A549 (cell line): Measurements from ENCODE around the gene EIF3D. TPM values are rescaled to one million over a fixed set of nuclear protein-coding genes. Genes with fewer than 3 reads are reported as not detected.

Experiments
- CBX2 ChIP-seq: fragments of 200-600 bp; sonication (generic); IDR thresholded peaks from 2 replicates; pipeline ENCODE4 v1.6.1; 2016; ENCODE audit warnings: low read depth, mild to moderate bottlenecking, borderline replicate concordance
- CBX8 ChIP-seq: fragments of 200-600 bp; sonication (generic); IDR thresholded peaks from 2 replicates; pipeline ENCODE4 v1.6.1; 2016
- CHD2 ChIP-seq: fragments of 150-350 bp; IDR thresholded peaks from 2 replicates; pipeline ENCODE4 v1.6.1; 2014; ENCODE audit warnings: low read length; ENCODE audit not compliant: partially characterized antibody
- CHD4 ChIP-seq: fragments of 200-600 bp; sonication (generic); IDR thresholded peaks from 2 replicates; pipeline ENCODE4 v1.6.1; 2016; ENCODE audit warnings: antibody characterized with exemption, mild to moderate bottlenecking, borderline replicate concordance
- EHMT2 ChIP-seq: fragments of 200-600 bp; sonication (generic); IDR thresholded peaks from 2 replicates; pipeline ENCODE4 v1.6.1; 2016; ENCODE audit warnings: antibody characterized with exemption, low read depth, mild to moderate bottlenecking, moderate library complexity
- ESRRA ChIP-seq: fragments of 150-350 bp; IDR thresholded peaks from 2 replicates; pipeline ENCODE4 v1.6.1; 2014; ENCODE audit warnings: mild to moderate bottlenecking, low read length, borderline replicate concordance
- FOSB ChIP-seq: fragments of 250-450 bp; sonication (Bioruptor Pico); IDR thresholded peaks from 2 replicates; pipeline ENCODE4 v1.5.0; 2020; ENCODE audit warnings: mild to moderate bottlenecking, moderate library complexity
- FOSL2 ChIP-seq, 2 experiments: fragments of 450-650 bp in 1 of 2; fragments of >200 bp in 1 of 2; sonication (Bioruptor Twin) in 1 of 2; formaldehyde crosslinking; IDR thresholded peaks; 2 replicates each; pipeline versions ENCODE4 v1.5.0 to v1.6.1; 2016 to 2020; ENCODE audit warnings: mild to moderate bottlenecking in 1 of 2, moderate library complexity in 1 of 2
- FOXS1 ChIP-seq: fragments of 250-450 bp; sonication (Bioruptor Pico); IDR thresholded peaks from 2 replicates; pipeline ENCODE4 v1.5.0; 2020; ENCODE audit warnings: mild to moderate bottlenecking, moderate library complexity
- GATA3 ChIP-seq: IDR thresholded peaks from 2 replicates; pipeline ENCODE4 v1.6.1; 2012; ENCODE audit warnings: borderline replicate concordance
- HDAC2 ChIP-seq: fragments of 200-600 bp; sonication (generic); IDR thresholded peaks from 2 replicates; pipeline ENCODE4 v1.6.1; 2016
- HOXA7 ChIP-seq: fragments of 250-450 bp; sonication (Bioruptor Pico); IDR thresholded peaks from 2 replicates; pipeline ENCODE4 v1.5.0; 2020; ENCODE audit warnings: mild to moderate bottlenecking, moderate library complexity
- HOXB5 ChIP-seq: fragments of 250-450 bp; sonication (Bioruptor Pico); IDR thresholded peaks from 2 replicates; pipeline ENCODE4 v1.5.0; 2020; ENCODE audit warnings: mild to moderate bottlenecking, moderate library complexity
- JUN ChIP-seq, 2 experiments: fragments of >200 bp; sonication (Bioruptor Twin); formaldehyde crosslinking; IDR thresholded peaks; 2 replicates in 1 of 2; 3 replicates in 1 of 2; pipeline ENCODE4 v1.6.1; 2016 to 2017
- JUNB ChIP-seq: fragments of >200 bp; sonication (Bioruptor Twin); formaldehyde crosslinking; IDR thresholded peaks from 2 replicates; pipeline ENCODE4 v1.6.1; 2016
- MAFK ChIP-seq: fragments of 450-650 bp; IDR thresholded peaks from 2 replicates; pipeline ENCODE4 v1.6.1; 2014; ENCODE audit not compliant: partially characterized antibody
- MAZ ChIP-seq: fragments of 150-350 bp; IDR thresholded peaks from 2 replicates; pipeline ENCODE4 v1.6.1; 2014; ENCODE audit warnings: antibody characterized with exemption, low read depth, low read length, borderline replicate concordance
- MYC ChIP-seq: IDR thresholded peaks from 2 replicates; pipeline ENCODE4 v1.6.1; 2012; ENCODE audit warnings: mild to moderate bottlenecking, inconsistent platforms, low read length, improper control_type of control experiment, borderline replicate concordance
- NFE2L2 ChIP-seq: fragments of 150-350 bp; conservative IDR thresholded peaks from 2 replicates; pipeline ENCODE4 v1.6.1; 2014; ENCODE audit warnings: low read length
- NPAS2 ChIP-seq: fragments of 250-450 bp; sonication (Bioruptor Pico); IDR thresholded peaks from 2 replicates; pipeline ENCODE4 v1.8.0; 2022; ENCODE audit warnings: mild to moderate bottlenecking, moderate library complexity, borderline replicate concordance
- POLR2A ChIP-seq: IDR thresholded peaks from 2 replicates; pipeline ENCODE4 v1.6.1; 2012; ENCODE audit warnings: mild to moderate bottlenecking, low read length
- POLR2AphosphoS2 ChIP-seq: conservative IDR thresholded peaks from 2 replicates; pipeline ENCODE4 v1.6.1; 2012; ENCODE audit warnings: low read length, improper control_type of control experiment, inconsistent platforms
- RAD21 ChIP-seq, 2 experiments: fragments of >200 bp in 1 of 2; sonication (Bioruptor Twin) in 1 of 2; formaldehyde crosslinking in 1 of 2; IDR thresholded peaks in 1 of 2; conservative IDR thresholded peaks in 1 of 2; 2 replicates in 1 of 2; 3 replicates in 1 of 2; pipeline ENCODE4 v1.6.1; 2012 to 2018; ENCODE audit warnings: inconsistent platforms in 1 of 2
- RARB ChIP-seq: fragments of 250-450 bp; sonication (Bioruptor Pico); IDR thresholded peaks from 2 replicates; pipeline ENCODE4 v1.8.0; 2021; ENCODE audit warnings: mild to moderate bottlenecking, moderate library complexity
- RCOR1 ChIP-seq: fragments of 150-350 bp; IDR thresholded peaks from 2 replicates; pipeline ENCODE4 v1.6.1; 2014; ENCODE audit warnings: antibody characterized with exemption, low read length, low read depth
- RFX5 ChIP-seq: fragments of 450-650 bp; IDR thresholded peaks from 2 replicates; pipeline ENCODE4 v1.7.1; 2014; ENCODE audit warnings: antibody characterized with exemption, mild to moderate bottlenecking, moderate library complexity
- RNF2 ChIP-seq: fragments of 200-600 bp; sonication (generic); IDR thresholded peaks from 2 replicates; pipeline ENCODE4 v1.6.1; 2016; ENCODE audit warnings: low read depth, mild to moderate bottlenecking, antibody characterized with exemption, moderate library complexity, borderline replicate concordance
- SREBF2 ChIP-seq: fragments of 450-650 bp; IDR thresholded peaks from 2 replicates; pipeline ENCODE4 v1.6.1; 2014; ENCODE audit warnings: mild to moderate bottlenecking, moderate library complexity
- ZC3H11A ChIP-seq: fragments of 450-650 bp; IDR thresholded peaks from 2 replicates; pipeline ENCODE4 v1.6.1; 2014; ENCODE audit warnings: antibody characterized with exemption, mild to moderate bottlenecking
- ZNF302 ChIP-seq: fragments of 250-450 bp; sonication (Bioruptor Pico); IDR thresholded peaks from 2 replicates; pipeline ENCODE4 v1.9.0; 2021; ENCODE audit warnings: inconsistent platforms, mild to moderate bottlenecking, moderate library complexity
- ZSCAN20 ChIP-seq: fragments of 250-450 bp; sonication (Bioruptor Pico); IDR thresholded peaks from 2 replicates; pipeline ENCODE4 v1.8.0; 2022; ENCODE audit warnings: mild to moderate bottlenecking, moderate library complexity
- polyA plus RNA-seq, 4 experiments: library from polyadenylated mRNA; depleted of rRNA in 3 of 4; stranded (reverse); fragments of >200 nt; fragmentation: RNase III in 1 of 4; extraction: RNeasy Plus Mini Kit Qiagen cat#74134 plus additional on column Dnase treatment in 1 of 4; gene quantifications; 2 replicates in 3 of 4; 3 replicates in 1 of 4; pipeline ENCODE4 v1.2.3, GENCODE V29; 2011 to 2017
- TF ChIP-seq, protein P1 (sequence below): IDR thresholded peaks from 2 replicates; pipeline ENCODE4 v1.6.1; 2012; ENCODE audit warnings: low read depth, borderline replicate concordance
- TF ChIP-seq, protein P2 (sequence below): IDR thresholded peaks from 2 replicates; pipeline ENCODE4 v1.6.1; 2012
- TF ChIP-seq, protein P3 (sequence below): fragments of 150-350 bp; IDR thresholded peaks from 2 replicates; pipeline ENCODE4 v1.6.1; 2014; ENCODE audit warnings: low read depth, mild to moderate bottlenecking, low read length
- TF ChIP-seq, protein P4 (sequence below): fragments of >200 bp; sonication (Bioruptor Twin); formaldehyde crosslinking; IDR thresholded peaks from 3 replicates; pipeline ENCODE4 v1.5.1; 2016
- TF ChIP-seq, protein P5 (sequence below): fragments of >200 bp; sonication (Bioruptor Twin); formaldehyde crosslinking; IDR thresholded peaks from 2 replicates; pipeline ENCODE4 v1.6.1; 2016

EIF3D gene
- polyA plus RNA-seq, 2 of the 4 experiments (the other 2 are of a cell fraction), result 171 to 304 TPM

DNA sequence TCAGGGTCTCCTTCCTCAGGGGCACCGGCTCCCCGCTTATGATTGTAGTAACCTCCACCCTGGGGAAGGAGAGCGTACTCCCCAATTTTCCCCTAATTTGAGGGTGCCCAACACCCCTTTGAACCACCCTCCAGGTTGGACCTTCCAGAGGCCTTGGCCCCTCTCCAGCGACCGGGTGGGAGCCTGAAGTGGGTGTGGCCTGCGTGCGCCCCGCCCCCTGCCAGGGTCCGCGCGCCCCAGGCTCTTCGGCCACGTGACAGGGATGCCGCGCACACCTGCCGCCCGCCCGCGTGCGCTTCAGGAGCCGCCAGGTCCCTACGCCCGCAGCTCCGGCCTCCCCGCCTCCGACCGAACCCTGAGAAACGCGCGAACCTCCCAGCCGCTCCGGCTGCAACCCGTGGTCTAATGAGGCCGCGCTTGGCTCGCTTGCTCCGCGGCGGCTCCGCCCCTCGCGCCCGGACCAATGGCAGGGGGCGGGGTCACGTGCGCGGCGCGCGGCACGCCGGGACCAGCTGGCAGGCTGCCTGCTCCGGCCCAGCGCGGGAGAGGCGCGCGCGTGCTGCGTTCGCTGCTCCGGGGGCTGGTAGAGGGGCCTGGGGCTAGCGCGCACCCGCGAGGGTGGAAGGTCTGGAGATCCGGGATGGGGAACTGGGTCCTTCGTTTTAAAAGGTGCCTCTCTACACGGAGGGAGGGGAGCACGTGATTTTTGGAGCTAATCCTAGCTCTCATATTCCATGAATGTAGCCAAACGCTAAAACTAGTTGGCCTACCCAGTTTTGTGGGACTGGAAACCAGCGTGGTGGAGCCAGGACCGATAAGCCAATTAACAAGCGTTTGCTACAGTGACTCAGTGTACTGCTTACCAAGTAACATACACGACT lies 22.1 kb downstream of the EIF3D start, which contains the start of gene FOXRED2 (continued):
- TF ChIP-seq CBX8 (no peak), MAZ (no peak), MYC (no peak), GATA3 (no peak), FOSL2 (IDR thresholded peaks at IDR 0.05) (no peak), FOSL2 (CRISPR knock-in tag; IDR thresholded peaks at IDR 0.05) (no peak), NFE2L2 (no peak), CHD2 (no peak), JUN (IDR thresholded peaks at IDR 0.05) (peak; percentile 51 to 74; a peak in 3 of 5 replicates), RAD21 (conservative IDR thresholded peaks at IDR 0.05 in 1 of 2, IDR thresholded peaks at IDR 0.05 in 1 of 2) (no peak), HOXA7 (no peak), RFX5 (no peak), RNF2 (no peak; the same call in 1 of the 2 replicates), EHMT2 (no peak), ESRRA (no peak), SREBF2 (no peak), JUNB (no peak), POLR2AphosphoS2 (no peak), CBX2 (no peak), RARB (no peak), HOXB5 (CRISPR knock-in tag) (peak; percentile 95), POLR2A (peak; percentile 81), FOSB (CRISPR knock-in tag) (0 out of 2 replicates have a peak, but pooled peaks have one; percentile 28), NPAS2 (CRISPR knock-in tag) (no peak; the same call in none of the 2 replicates), ZSCAN20 (CRISPR knock-in tag) (0 out of 2 replicates have a peak, but pooled peaks have one; percentile 49), FOXS1 (CRISPR knock-in tag) (peak; percentile 73; the same call in 1 of the 2 replicates), RCOR1 (no peak), ZC3H11A (no peak), ZNF302 (peak; percentile 93), HDAC2 (no peak), CHD4 (no peak), MAFK (no peak)
- TF ChIP-seq, protein P1, sequence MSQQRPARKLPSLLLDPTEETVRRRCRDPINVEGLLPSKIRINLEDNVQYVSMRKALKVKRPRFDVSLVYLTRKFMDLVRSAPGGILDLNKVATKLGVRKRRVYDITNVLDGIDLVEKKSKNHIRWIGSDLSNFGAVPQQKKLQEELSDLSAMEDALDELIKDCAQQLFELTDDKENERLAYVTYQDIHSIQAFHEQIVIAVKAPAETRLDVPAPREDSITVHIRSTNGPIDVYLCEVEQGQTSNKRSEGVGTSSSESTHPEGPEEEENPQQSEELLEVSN, result peak; percentile 98
- TF ChIP-seq, protein P2, sequence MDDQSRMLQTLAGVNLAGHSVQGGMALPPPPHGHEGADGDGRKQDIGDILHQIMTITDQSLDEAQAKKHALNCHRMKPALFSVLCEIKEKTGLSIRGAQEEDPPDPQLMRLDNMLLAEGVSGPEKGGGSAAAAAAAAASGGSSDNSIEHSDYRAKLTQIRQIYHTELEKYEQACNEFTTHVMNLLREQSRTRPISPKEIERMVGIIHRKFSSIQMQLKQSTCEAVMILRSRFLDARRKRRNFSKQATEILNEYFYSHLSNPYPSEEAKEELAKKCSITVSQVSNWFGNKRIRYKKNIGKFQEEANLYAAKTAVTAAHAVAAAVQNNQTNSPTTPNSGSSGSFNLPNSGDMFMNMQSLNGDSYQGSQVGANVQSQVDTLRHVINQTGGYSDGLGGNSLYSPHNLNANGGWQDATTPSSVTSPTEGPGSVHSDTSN, result no peak
- TF ChIP-seq, protein P3, sequence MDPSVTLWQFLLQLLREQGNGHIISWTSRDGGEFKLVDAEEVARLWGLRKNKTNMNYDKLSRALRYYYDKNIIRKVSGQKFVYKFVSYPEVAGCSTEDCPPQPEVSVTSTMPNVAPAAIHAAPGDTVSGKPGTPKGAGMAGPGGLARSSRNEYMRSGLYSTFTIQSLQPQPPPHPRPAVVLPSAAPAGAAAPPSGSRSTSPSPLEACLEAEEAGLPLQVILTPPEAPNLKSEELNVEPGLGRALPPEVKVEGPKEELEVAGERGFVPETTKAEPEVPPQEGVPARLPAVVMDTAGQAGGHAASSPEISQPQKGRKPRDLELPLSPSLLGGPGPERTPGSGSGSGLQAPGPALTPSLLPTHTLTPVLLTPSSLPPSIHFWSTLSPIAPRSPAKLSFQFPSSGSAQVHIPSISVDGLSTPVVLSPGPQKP, result no peak
- TF ChIP-seq, protein P4, sequence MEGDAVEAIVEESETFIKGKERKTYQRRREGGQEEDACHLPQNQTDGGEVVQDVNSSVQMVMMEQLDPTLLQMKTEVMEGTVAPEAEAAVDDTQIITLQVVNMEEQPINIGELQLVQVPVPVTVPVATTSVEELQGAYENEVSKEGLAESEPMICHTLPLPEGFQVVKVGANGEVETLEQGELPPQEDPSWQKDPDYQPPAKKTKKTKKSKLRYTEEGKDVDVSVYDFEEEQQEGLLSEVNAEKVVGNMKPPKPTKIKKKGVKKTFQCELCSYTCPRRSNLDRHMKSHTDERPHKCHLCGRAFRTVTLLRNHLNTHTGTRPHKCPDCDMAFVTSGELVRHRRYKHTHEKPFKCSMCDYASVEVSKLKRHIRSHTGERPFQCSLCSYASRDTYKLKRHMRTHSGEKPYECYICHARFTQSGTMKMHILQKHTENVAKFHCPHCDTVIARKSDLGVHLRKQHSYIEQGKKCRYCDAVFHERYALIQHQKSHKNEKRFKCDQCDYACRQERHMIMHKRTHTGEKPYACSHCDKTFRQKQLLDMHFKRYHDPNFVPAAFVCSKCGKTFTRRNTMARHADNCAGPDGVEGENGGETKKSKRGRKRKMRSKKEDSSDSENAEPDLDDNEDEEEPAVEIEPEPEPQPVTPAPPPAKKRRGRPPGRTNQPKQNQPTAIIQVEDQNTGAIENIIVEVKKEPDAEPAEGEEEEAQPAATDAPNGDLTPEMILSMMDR, result no peak
- TF ChIP-seq, protein P5, sequence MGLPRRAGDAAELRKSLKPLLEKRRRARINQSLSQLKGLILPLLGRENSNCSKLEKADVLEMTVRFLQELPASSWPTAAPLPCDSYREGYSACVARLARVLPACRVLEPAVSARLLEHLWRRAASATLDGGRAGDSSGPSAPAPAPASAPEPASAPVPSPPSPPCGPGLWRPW, result no peak
- TF ChIP-seq, all 56 proteins: peak for 18
